HCT116 (cell line): ENCODE results near the gene MND1. TPM values are rescaled to one million over a fixed set of nuclear protein-coding genes. Genes with fewer than 3 reads are reported as not detected.

Experiments used
- ATAC-seq: fragments of 200-7000 bp; cut with Tn5 transposase; 2 replicates; pipeline ENCODE4 v1.9.1; 2020; ENCODE audit warnings: mild to moderate bottlenecking, moderate library complexity
- BruUV-seq: library from RNA; stranded (reverse); fragments of 400-500 nt; replicated peaks from 2 replicates; lab custom pipeline; 2021; lab: Mats Ljungman, UMichigan
- CTCF ChIA-PET: fragments of 300-600 bp; sonication (Branson Sonifier 250); formaldehyde crosslinking; loops from one replicate; lab custom pipeline; 2021; ENCODE audit warnings: antibody characterized with exemption; lab: Charles Lee
- POLR2A ChIA-PET: fragments of 300-600, 350-600 bp; sonication (Branson Sonifier 250); formaldehyde crosslinking; loops from one replicate; lab custom pipeline; 2021; ENCODE audit warnings: antibody characterized with exemption; lab: Charles Lee
- RAD21 ChIA-PET, 2 experiments: fragments of 300-600 bp; sonication (Branson Sonifier 250); formaldehyde crosslinking; loops; one replicate each; lab custom pipeline; 2023; ENCODE audit warnings: low total read pairs in 2 of 2; ENCODE audit not compliant: uncharacterized antibody in 2 of 2, unreplicated experiment in 2 of 2, low non-redundant PET in 1 of 2; lab: Charles Lee
- DNase-seq: peaks from one replicate; pipeline ENCODE4 v3.0.0-alpha.2; 2010; ENCODE audit warnings: low read depth, low spot score
- H2AFZ ChIP-seq: fragments of 200-600 bp; shearing (Covaris generic), sonication (generic); 2 replicates; pipeline ENCODE4 v1.6.1; 2017; ENCODE audit warnings: low read depth, mixed run types, mixed read lengths, antibody characterized with exemption, low read length; ENCODE audit not compliant: poor library complexity, severe bottlenecking
- H3K27ac ChIP-seq: 2 replicates; pipeline ENCODE4 v1.5.1; 2012; ENCODE audit warnings: low read depth, low read length
- H3K27me3 ChIP-seq: fragments of 200-600 bp; sonication (generic); 2 replicates; pipeline ENCODE4 v1.6.1; 2016; ENCODE audit warnings: mixed run types, low read length, mixed read lengths; ENCODE audit not compliant: insufficient read depth
- H3K36me3 ChIP-seq, 2 experiments: fragments of 200-500 bp in 1 of 2; fragments of 200-600 bp in 1 of 2; sonication (Bioruptor generic) in 1 of 2; sonication (generic) in 1 of 2; 2 replicates each; pipeline versions ENCODE4 v1.5.1 to v1.6.1; 2014 to 2016; ENCODE audit warnings: low read length in 2 of 2, inconsistent platforms in 1 of 2, mixed read lengths in 1 of 2, mixed run types in 1 of 2; ENCODE audit not compliant: insufficient read depth in 2 of 2, control insufficient read depth in 1 of 2
- H3K4me1 ChIP-seq, 2 experiments: fragments of 200-600 bp in 1 of 2; sonication (generic) in 1 of 2; 2 replicates each; pipeline versions ENCODE4 v1.5.1 to v1.6.1; 2012 to 2017; ENCODE audit warnings: low read length in 2 of 2, inconsistent platforms in 1 of 2, mild to moderate bottlenecking in 1 of 2, mixed read lengths in 1 of 2, mixed run types in 1 of 2, moderate library complexity in 1 of 2; ENCODE audit not compliant: insufficient read depth in 2 of 2, control insufficient read depth in 1 of 2
- H3K4me2 ChIP-seq: fragments of 200-600 bp; sonication (generic); 2 replicates; pipeline ENCODE4 v1.6.1; 2017; ENCODE audit warnings: mixed run types, low read length, mixed read lengths
- H3K4me3 ChIP-seq, 2 experiments: fragments of 200-600 bp in 1 of 2; sonication (generic) in 1 of 2; replicated peaks in 1 of 2; 2 replicates each; pipeline ENCODE4 v1.5.1; 2011 to 2016; ENCODE audit warnings: low read length in 2 of 2, control low read depth in 1 of 2, low read depth in 1 of 2, mild to moderate bottlenecking in 1 of 2, mixed read lengths in 1 of 2, mixed run types in 1 of 2
- H3K79me2 ChIP-seq: fragments of 200-600 bp; sonication (generic); 2 replicates; pipeline ENCODE4 v1.6.1; 2017; ENCODE audit warnings: mild to moderate bottlenecking, mixed run types, low read length, moderate library complexity, mixed read lengths; ENCODE audit not compliant: insufficient read depth
- H3K9ac ChIP-seq: fragments of 200-600 bp; sonication (generic); 2 replicates; pipeline ENCODE4 v1.6.1; 2016; ENCODE audit warnings: low read length, mixed read lengths
- H3K9me2 ChIP-seq: fragments of 200-600 bp; sonication (generic), shearing (Covaris generic); 2 replicates; pipeline ENCODE4 v1.6.1; 2017; ENCODE audit warnings: mixed run types, mild to moderate bottlenecking, moderate library complexity; ENCODE audit not compliant: insufficient read depth
- H3K9me3 ChIP-seq, 2 experiments: fragments of 200-500 bp in 1 of 2; fragments of 200-600 bp in 1 of 2; sonication (Bioruptor generic) in 1 of 2; sonication (generic) in 1 of 2; 2 replicates each; pipeline ENCODE4 v1.6.1; 2014 to 2017; ENCODE audit warnings: low read length in 2 of 2, mixed read lengths in 2 of 2, inconsistent platforms in 1 of 2, low read depth in 1 of 2, mild to moderate bottlenecking in 1 of 2, mixed run types in 1 of 2, moderate library complexity in 1 of 2; ENCODE audit not compliant: control insufficient read depth in 1 of 2, insufficient read depth in 1 of 2
- H4K20me1 ChIP-seq: fragments of 200-600 bp; sonication (generic), shearing (Covaris generic); 2 replicates; pipeline ENCODE4 v1.6.1; 2017; ENCODE audit warnings: mixed run types, mild to moderate bottlenecking, moderate library complexity; ENCODE audit not compliant: insufficient read depth
- ELF1 ChIP-seq: IDR thresholded peaks from 2 replicates; pipeline ENCODE4 v1.6.1; 2012; ENCODE audit warnings: low read depth, borderline replicate concordance
- EZH2 ChIP-seq: fragments of 200-600 bp; sonication (generic); IDR thresholded peaks from 2 replicates; pipeline ENCODE4 v1.6.1; 2017; ENCODE audit warnings: antibody characterized with exemption, mixed run types
- FOSL1 ChIP-seq: IDR thresholded peaks from 2 replicates; pipeline ENCODE4 v1.6.1; 2012; ENCODE audit warnings: low read depth
- POLR2AphosphoS5 ChIP-seq: IDR thresholded peaks from 2 replicates; pipeline ENCODE4 v1.6.1; 2011; ENCODE audit warnings: mild to moderate bottlenecking, low read depth, low read length, moderate library complexity
- SIN3A ChIP-seq: IDR thresholded peaks from 2 replicates; pipeline ENCODE4 v1.6.1; 2012; ENCODE audit warnings: low read depth
- SP1 ChIP-seq: IDR thresholded peaks from 2 replicates; pipeline ENCODE4 v1.6.1; 2012; ENCODE audit warnings: low read depth
- YY1 ChIP-seq: IDR thresholded peaks from 2 replicates; pipeline ENCODE4 v1.6.1; 2011; ENCODE audit warnings: low read length, low read depth, moderate library complexity, mild to moderate bottlenecking; ENCODE audit not compliant: insufficient replicate concordance; ENCODE audit errors: extremely low read depth
- intact Hi-C: fragments of 100-400 bp; cut with micrococcal nuclease; formaldehyde crosslinking; loops from 2 replicates; pipeline ENCODE4 v1.10.0; 2022
- total RNA-seq: library from RNA; stranded (reverse); gene quantifications from one replicate; pipeline ENCODE4 v1.2.1, GENCODE V29; 2021; ENCODE audit not compliant: unreplicated experiment
- TF ChIP-seq, protein P1 (sequence below): IDR thresholded peaks from 2 replicates; pipeline ENCODE4 v1.6.1; 2011; ENCODE audit warnings: mild to moderate bottlenecking, low read length, moderate library complexity; ENCODE audit not compliant: insufficient replicate concordance; ENCODE audit errors: extremely low read depth
- TF ChIP-seq, protein P2 (sequence below): IDR thresholded peaks from 2 replicates; pipeline ENCODE4 v1.6.1; 2012
- TF ChIP-seq, protein P3 (sequence below): IDR thresholded peaks from 2 replicates; pipeline ENCODE4 v1.6.1; 2012
- TF ChIP-seq, protein P4 (sequence below): IDR thresholded peaks from 2 replicates; pipeline ENCODE4 v1.6.1; 2012; ENCODE audit warnings: low read depth

Gene MND1
- total RNA-seq, 1 experiment from 2014 or later = 29.9 TPM

DNA sequence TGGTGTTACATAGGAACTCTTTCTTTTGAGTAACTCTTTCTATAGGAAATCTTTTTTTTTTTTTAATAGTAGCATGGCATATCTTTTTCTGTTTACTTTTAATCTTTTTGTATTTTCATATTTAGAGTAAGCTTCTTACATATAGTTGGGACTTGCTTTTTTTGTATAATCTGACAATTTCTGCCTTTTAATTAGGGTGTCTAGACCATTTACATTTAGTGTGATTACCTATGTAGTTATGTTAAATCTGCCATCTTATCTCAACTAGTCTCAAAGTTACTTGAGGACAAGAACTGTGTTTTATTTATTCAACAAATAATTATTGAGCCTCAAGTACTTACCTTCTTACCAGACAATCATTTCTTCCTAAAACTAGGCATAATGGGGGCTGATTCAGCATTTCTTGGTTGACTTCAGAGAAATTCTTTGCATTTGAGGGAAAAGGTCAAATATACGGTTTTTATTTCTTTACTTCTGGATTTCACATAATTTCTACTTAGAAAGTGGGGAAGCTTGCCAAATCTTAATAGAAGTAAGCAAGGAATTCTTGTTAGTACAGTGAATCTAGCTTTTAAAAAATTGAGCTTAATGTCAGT, 28.6 kb downstream of the MND1 start:
- H3K4me2 ChIP-seq = no peak overlapping the region
- intact Hi-C loops = no loop called here
- H3K9me2 ChIP-seq = no peaks in the 10 kb centered on the region
- DNase-seq = no peak
- H3K9me3 ChIP-seq = no peaks in the 10 kb centered on the region
- no peaks in the 10 kb centered on the region for H3K4me1 ChIP-seq
- no peak overlapping the region for H3K4me3 ChIP-seq
- peaks cover 4 to 37% of the 10 kb centered on the region in 2 experiments; a peak in 3 of 4 replicates for H3K36me3 ChIP-seq
- no TSS peak for BruUV-seq
- no peak overlapping the region for H3K9ac ChIP-seq
- H3K27ac ChIP-seq = no peak overlapping the region
- RAD21 ChIA-PET = no interaction called here
- ATAC-seq = no peak
- no peaks in the 10 kb centered on the region for H3K27me3 ChIP-seq
- H4K20me1 ChIP-seq = no peaks in the 10 kb centered on the region
- no peak overlapping the region for H2AFZ ChIP-seq
- POLR2A ChIA-PET = no interaction called here
- H3K79me2 ChIP-seq = no peaks in the 10 kb centered on the region
- no peak for TF ChIP-seq EZH2
- no peak for TF ChIP-seq SP1
- no peak for TF ChIP-seq FOSL1
- TF ChIP-seq, protein P1, sequence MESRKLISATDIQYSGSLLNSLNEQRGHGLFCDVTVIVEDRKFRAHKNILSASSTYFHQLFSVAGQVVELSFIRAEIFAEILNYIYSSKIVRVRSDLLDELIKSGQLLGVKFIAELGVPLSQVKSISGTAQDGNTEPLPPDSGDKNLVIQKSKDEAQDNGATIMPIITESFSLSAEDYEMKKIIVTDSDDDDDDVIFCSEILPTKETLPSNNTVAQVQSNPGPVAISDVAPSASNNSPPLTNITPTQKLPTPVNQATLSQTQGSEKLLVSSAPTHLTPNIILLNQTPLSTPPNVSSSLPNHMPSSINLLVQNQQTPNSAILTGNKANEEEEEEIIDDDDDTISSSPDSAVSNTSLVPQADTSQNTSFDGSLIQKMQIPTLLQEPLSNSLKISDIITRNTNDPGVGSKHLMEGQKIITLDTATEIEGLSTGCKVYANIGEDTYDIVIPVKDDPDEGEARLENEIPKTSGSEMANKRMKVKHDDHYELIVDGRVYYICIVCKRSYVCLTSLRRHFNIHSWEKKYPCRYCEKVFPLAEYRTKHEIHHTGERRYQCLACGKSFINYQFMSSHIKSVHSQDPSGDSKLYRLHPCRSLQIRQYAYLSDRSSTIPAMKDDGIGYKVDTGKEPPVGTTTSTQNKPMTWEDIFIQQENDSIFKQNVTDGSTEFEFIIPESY = no peak
- no peak for TF ChIP-seq ELF1
- CTCF ChIA-PET = interaction anchor here (1.2 kb wide), 1 partner anchor 59 kb away, joined by 3 read pairs; no protein-coding TSS in a partner anchor

DNA sequence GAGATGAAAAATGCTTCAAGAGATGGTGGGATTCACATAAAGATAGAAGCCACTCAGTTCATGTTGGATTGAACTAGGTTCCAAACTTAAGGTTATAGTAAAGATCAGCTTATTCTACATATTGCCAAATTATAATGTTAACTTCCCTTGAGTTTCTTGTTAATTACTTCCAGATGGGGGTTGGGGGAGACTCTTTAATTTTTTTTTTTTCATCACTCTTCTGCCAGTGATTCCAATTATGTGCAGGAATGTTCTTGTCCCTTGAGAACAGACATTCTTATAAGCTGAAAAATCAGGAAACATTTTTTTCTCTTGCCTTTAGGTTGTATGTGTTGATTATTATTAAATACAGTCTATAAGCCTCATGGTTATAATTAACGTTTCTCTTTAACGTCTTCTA, 30.0 kb downstream of the MND1 start:
- no peak for DNase-seq
- Histone ChIP-seq H3K27me3 (no peaks in the 10 kb centered on the region), H4K20me1 (no peaks in the 10 kb centered on the region), H3K27ac (no peak overlapping the region), H3K36me3 (peaks cover under 1 to 30% of the 10 kb centered on the region in 2 experiments; a peak in 3 of 4 replicates), H3K9ac (no peak overlapping the region), H3K4me2 (no peak overlapping the region), H3K4me1 (no peaks in the 10 kb centered on the region), H3K79me2 (no peaks in the 10 kb centered on the region), H3K9me3 (no peaks in the 10 kb centered on the region), H3K9me2 (no peaks in the 10 kb centered on the region), H2AFZ (no peak overlapping the region), H3K4me3 (no peak overlapping the region)
- ChIA-PET POLR2A (no interaction called here), RAD21 (no interaction called here), CTCF (no interaction called here)
- ATAC-seq = no peak
- intact Hi-C loops = no loop called here
- BruUV-seq = TSS peak; percentile 7
- no peak for TF ChIP-seq POLR2AphosphoS5
- TF ChIP-seq, protein P2, sequence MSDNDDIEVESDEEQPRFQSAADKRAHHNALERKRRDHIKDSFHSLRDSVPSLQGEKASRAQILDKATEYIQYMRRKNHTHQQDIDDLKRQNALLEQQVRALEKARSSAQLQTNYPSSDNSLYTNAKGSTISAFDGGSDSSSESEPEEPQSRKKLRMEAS = no peak
- TF ChIP-seq ELF1 = no peak
- no peak for TF ChIP-seq SP1
- TF ChIP-seq SIN3A = no peak
- TF ChIP-seq, protein P3, sequence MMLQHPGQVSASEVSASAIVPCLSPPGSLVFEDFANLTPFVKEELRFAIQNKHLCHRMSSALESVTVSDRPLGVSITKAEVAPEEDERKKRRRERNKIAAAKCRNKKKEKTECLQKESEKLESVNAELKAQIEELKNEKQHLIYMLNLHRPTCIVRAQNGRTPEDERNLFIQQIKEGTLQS = no peak
- TF ChIP-seq, protein P4, sequence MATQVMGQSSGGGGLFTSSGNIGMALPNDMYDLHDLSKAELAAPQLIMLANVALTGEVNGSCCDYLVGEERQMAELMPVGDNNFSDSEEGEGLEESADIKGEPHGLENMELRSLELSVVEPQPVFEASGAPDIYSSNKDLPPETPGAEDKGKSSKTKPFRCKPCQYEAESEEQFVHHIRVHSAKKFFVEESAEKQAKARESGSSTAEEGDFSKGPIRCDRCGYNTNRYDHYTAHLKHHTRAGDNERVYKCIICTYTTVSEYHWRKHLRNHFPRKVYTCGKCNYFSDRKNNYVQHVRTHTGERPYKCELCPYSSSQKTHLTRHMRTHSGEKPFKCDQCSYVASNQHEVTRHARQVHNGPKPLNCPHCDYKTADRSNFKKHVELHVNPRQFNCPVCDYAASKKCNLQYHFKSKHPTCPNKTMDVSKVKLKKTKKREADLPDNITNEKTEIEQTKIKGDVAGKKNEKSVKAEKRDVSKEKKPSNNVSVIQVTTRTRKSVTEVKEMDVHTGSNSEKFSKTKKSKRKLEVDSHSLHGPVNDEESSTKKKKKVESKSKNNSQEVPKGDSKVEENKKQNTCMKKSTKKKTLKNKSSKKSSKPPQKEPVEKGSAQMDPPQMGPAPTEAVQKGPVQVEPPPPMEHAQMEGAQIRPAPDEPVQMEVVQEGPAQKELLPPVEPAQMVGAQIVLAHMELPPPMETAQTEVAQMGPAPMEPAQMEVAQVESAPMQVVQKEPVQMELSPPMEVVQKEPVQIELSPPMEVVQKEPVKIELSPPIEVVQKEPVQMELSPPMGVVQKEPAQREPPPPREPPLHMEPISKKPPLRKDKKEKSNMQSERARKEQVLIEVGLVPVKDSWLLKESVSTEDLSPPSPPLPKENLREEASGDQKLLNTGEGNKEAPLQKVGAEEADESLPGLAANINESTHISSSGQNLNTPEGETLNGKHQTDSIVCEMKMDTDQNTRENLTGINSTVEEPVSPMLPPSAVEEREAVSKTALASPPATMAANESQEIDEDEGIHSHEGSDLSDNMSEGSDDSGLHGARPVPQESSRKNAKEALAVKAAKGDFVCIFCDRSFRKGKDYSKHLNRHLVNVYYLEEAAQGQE = no peak
- no peak for TF ChIP-seq YY1
